Measurements from ENCODE around the gene TBL1X.

Gene TBL1X

DNA sequence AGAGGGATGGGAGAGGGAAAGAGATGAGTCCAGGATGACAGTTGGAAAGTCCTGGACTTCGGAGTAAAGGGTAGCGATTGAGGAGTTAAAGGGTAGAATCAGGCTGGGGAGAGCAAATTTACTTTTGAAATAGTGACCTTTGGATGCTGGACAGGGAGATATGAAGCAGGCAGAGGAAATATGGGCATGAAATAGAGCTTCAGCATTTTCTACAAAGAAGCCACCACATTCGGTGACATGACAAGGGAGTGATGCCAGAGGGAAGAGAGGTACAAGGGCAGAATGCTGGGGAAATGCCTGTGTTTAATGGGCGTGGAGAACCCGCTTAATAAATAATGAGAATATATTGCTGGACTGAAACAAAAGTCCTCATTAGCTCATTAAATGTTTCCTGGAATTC, 92.7 kb downstream of the TBL1X start:
- Histone ChIP-seq H3K27me3 (ENCODE audit: control insufficient read depth, insufficient read depth, low read length) (no peaks in the 10 kb centered on the region), H3K9ac (ENCODE audit: low read length) (no peak overlapping the region), H3K36me3 (ENCODE audit: control insufficient read depth, insufficient read depth, low read length) (no peaks in the 10 kb centered on the region), H3K27ac (ENCODE audit: low read depth, low read length) (no peak overlapping the region), H3K4me3 (ENCODE audit: low read length) (no peak overlapping the region), H3K4me1 (ENCODE audit: control insufficient read depth, insufficient read depth, low read length) (no peaks in the 10 kb centered on the region)

DNA sequence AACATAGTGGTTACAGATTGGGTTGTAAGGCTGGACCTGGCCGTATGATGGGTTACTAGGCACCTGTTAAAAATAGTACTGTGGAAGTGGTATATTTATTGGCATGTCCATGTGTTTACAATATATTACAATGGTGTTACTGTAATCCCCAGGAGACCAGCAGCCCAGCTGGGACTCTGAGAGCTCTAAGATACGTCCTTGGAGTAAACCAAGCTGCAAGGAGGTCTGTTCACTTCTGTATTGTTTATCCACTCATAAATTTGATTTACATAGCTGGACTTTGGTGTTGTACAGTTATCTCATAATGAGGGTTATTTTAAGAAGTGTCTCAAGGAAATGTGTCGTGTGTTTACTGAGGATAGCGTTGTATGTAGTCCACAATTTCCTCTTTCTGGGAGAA, 93.8 kb downstream of the TBL1X start:
- Histone ChIP-seq H3K4me3 (ENCODE audit: low read length) (no peak overlapping the region), H3K27me3 (ENCODE audit: control insufficient read depth, insufficient read depth, low read length) (no peaks in the 10 kb centered on the region), H3K36me3 (ENCODE audit: control insufficient read depth, insufficient read depth, low read length) (no peaks in the 10 kb centered on the region), H3K27ac (ENCODE audit: low read depth, low read length) (no peak overlapping the region), H3K9ac (ENCODE audit: low read length) (no peak overlapping the region), H3K4me1 (ENCODE audit: control insufficient read depth, insufficient read depth, low read length) (no peaks in the 10 kb centered on the region)

DNA sequence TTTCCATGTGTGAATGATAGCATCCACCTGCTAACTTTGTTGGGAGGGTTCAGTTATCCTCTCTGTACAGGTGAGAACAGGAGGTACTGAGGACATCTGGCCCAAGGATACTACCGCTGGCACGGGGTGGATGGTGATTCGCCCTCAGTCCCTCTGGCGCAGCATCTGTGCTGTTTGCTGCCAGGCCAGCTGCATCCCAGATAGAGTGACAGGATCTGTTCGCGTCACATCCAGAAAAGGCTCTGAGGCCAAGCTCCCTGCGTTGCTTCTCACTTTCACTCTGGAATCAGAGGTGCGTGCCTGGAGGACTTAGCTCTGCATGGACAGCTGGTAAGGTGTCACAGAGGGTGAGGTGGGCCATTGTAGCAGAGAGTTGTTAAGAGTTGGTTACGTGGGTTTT, 95.4 kb downstream of the TBL1X start:
- Histone ChIP-seq H3K27ac (ENCODE audit: low read depth, low read length) (no peak overlapping the region), H3K9ac (ENCODE audit: low read length) (no peak overlapping the region), H3K4me1 (ENCODE audit: control insufficient read depth, insufficient read depth, low read length) (no peaks in the 10 kb centered on the region), H3K36me3 (ENCODE audit: control insufficient read depth, insufficient read depth, low read length) (no peaks in the 10 kb centered on the region), H3K27me3 (ENCODE audit: control insufficient read depth, insufficient read depth, low read length) (no peaks in the 10 kb centered on the region), H3K4me3 (ENCODE audit: low read length) (no peak overlapping the region)

DNA sequence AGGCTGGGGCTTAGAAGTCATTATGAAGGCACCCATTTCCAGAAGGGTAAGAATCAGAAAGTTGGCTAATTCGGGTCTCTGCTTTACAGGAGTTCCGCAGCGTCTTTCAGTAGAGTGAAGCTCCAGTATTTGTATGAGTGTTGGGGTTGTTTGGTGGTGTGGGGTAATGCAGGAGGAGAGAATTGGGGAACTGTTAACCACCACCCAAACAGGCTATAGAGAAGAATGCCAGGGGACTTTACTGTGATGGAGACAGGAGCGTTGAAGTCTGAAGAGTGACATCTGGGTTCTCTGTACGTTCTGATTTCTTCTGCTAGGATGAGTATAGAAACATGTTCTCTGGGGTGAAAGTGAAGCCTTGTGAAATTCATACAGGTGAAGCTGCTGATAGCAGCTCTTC, 96.3 kb downstream of the TBL1X start:
- Histone ChIP-seq H3K9ac (ENCODE audit: low read length) (no peak overlapping the region), H3K4me1 (ENCODE audit: control insufficient read depth, insufficient read depth, low read length) (no peaks in the 10 kb centered on the region), H3K4me3 (ENCODE audit: low read length) (no peak overlapping the region), H3K27me3 (ENCODE audit: control insufficient read depth, insufficient read depth, low read length) (no peaks in the 10 kb centered on the region), H3K36me3 (ENCODE audit: control insufficient read depth, insufficient read depth, low read length) (no peaks in the 10 kb centered on the region), H3K27ac (ENCODE audit: low read depth, low read length) (no peak overlapping the region)

DNA sequence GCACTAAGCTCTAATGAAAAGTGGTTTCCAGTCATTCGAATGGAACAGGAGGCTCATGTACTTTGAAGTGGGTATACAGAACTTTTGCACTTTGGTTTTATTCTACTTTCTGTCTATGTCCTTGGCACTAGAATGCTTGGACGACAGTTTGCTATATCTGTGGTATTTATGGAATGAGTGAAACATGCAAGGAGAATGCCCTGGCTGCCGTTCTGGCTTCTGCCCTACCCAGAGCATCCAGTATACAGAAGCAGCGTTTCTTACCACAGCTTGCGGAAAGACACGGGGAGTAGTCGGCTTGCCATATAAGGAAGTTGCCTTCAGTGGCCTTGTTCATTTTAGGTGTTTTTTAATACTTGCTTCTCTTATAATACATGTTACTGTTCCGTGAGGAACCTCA, 98.0 kb downstream of the TBL1X start:
- no peak overlapping the region for H3K4me3 ChIP-seq (ENCODE audit: low read length)
- H3K36me3 ChIP-seq (ENCODE audit: control insufficient read depth, insufficient read depth, low read length): no peaks in the 10 kb centered on the region
- H3K4me1 ChIP-seq (ENCODE audit: control insufficient read depth, insufficient read depth, low read length): peaks cover 3% of the 10 kb centered on the region
- no peaks in the 10 kb centered on the region for H3K27me3 ChIP-seq (ENCODE audit: control insufficient read depth, insufficient read depth, low read length)
- no peak overlapping the region for H3K27ac ChIP-seq (ENCODE audit: low read depth, low read length)
- no peak overlapping the region for H3K9ac ChIP-seq (ENCODE audit: low read length)

DNA sequence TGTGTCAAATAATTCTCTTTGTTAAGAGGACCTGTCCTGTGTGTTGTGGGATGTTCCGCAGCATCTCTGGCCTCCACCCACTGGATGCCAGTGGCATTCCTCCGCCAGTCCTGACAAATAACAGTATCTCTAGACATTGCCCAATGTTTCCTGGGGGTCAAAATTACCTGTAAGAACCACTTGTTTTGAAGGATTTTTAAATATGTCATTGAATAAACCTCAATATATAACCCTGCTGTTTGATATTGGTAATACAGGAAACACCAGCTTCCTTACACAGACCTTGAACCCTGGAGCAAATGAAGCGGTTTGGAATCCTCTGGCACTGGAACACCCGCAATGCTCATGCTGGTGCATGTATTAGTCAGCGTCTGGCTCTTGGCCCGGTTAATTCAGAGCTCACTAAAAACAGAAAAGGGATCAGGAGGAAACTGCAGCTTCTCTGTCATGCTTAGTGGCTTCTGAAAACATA, 101.3 kb downstream of the TBL1X start:
- no peaks in the 10 kb centered on the region for H3K36me3 ChIP-seq (ENCODE audit: control insufficient read depth, insufficient read depth, low read length)
- no peak overlapping the region for H3K27ac ChIP-seq (ENCODE audit: low read depth, low read length)
- no peak overlapping the region for H3K4me3 ChIP-seq (ENCODE audit: low read length)
- H3K9ac ChIP-seq (ENCODE audit: low read length): no peak overlapping the region
- H3K27me3 ChIP-seq (ENCODE audit: control insufficient read depth, insufficient read depth, low read length): peaks cover 3% of the 10 kb centered on the region
- H3K4me1 ChIP-seq (ENCODE audit: control insufficient read depth, insufficient read depth, low read length): peaks cover 3% of the 10 kb centered on the region

DNA sequence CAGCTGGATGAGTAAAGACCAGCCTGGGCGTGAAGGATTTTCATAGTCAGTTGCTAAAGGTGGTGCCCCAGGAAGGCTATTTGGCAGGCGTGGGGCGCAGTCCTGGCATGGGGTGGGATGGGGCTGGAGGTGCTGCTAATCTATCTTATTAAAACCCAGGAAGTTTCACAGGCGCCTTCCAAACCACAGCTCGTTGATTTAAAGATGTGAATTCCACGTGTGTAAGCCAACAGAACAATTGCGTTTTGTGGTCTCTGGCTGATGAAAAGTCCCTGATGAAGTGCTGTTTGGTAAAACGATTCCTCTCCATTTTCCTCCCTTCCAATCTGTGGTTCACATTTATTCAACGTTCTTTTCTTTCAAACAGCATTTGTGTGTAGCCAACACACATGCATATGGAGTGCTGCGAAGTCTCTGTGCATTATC, 105.0 kb downstream of the TBL1X start:
- no peaks in the 10 kb centered on the region for H3K36me3 ChIP-seq (ENCODE audit: control insufficient read depth, insufficient read depth, low read length)
- H3K27ac ChIP-seq (ENCODE audit: low read depth, low read length): no peak overlapping the region
- peaks cover 3% of the 10 kb centered on the region for H3K4me1 ChIP-seq (ENCODE audit: control insufficient read depth, insufficient read depth, low read length)
- no peak overlapping the region for H3K9ac ChIP-seq (ENCODE audit: low read length)
- peaks cover 3% of the 10 kb centered on the region for H3K27me3 ChIP-seq (ENCODE audit: control insufficient read depth, insufficient read depth, low read length)
- H3K4me3 ChIP-seq (ENCODE audit: low read length): no peak overlapping the region

DNA sequence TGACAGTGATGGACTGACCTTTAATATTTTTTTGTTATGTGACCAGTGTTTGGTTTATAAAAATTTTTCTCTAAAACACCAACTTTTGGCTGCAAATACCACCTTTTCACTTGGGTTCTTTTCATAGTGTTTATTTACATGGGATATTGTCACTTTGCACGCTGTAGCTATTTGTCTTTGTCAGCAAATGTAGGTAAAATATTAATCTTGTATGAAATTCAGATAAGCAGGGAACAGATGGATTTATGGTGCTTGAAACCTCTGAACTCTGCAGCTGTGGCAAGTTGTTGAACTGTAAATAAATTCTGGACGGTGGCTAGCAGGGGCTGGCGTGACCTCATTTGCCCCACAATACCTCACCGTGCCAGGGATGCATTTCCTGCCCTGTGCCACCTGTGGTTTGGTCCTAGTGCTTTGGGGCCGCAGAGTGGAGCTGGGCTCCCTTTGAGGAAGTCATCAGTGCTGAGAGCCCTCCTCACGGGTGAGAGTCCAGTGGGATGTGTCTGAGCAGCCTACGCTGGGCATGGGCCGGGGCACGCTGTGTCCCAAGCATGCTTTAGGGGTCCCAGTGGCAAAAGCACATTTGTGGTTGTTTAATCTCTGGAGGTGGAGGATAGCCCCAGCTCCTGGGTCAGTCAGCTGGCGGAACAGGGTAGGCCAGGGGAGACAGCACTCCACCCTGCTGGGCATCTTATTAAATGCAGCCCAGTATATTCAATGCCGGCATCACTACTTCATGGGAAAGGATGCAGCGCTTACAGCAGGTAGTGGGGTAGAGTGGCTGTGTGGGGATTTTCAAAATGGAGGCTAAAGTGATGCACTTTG, 108.6 kb downstream of the TBL1X start:
- Histone ChIP-seq H3K36me3 (ENCODE audit: control insufficient read depth, insufficient read depth, low read length) (no peaks in the 10 kb centered on the region), H3K9ac (ENCODE audit: low read length) (no peak overlapping the region), H3K27ac (ENCODE audit: low read depth, low read length) (no peak overlapping the region), H3K4me1 (ENCODE audit: control insufficient read depth, insufficient read depth, low read length) (no peaks in the 10 kb centered on the region), H3K27me3 (ENCODE audit: control insufficient read depth, insufficient read depth, low read length) (no peaks in the 10 kb centered on the region), H3K4me3 (ENCODE audit: low read length) (no peak overlapping the region)

DNA sequence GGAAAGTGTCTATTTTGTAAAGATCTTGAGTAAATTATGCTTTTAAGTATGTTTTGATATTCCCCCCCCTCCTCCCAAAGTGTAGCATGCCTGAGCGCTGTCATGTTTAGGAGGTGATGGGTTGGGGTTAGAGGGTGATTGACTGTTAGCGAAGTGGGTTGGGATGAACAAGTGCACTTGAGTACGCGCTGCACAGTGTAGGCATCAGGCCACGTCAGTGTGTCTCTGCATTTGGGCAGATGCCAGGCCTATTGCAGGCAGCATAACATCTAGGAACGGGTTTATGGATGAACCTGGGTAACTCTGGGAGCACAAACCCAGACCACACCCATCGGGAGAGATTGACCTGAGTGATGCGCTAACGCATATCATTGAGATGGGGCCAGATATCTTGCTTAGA, 111.2 kb downstream of the TBL1X start:
- Histone ChIP-seq H3K36me3 (ENCODE audit: control insufficient read depth, insufficient read depth, low read length) (no peaks in the 10 kb centered on the region), H3K4me3 (ENCODE audit: low read length) (no peak overlapping the region)

DNA sequence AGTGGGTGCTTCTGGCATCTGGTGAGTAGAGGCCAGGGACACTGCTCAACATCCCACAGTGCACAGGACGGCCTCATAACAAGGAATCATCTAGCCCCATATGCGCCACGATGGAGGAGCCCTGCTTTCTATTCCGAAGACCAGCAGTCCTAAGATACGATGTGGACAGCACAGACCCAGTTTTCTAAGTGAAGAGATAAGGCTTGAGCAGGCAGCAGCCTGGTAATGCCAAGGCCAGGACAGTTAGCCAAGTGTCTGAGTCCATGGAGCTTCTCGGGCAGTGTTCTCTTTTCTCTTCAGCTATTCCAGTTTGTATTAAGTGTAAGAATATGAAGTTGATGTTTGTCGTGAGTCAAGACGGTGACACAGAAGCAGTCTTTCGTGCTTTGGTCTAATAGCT, 112.7 kb downstream of the TBL1X start:
- H3K27ac ChIP-seq (ENCODE audit: low read depth, low read length): no peak overlapping the region
- H3K27me3 ChIP-seq (ENCODE audit: control insufficient read depth, insufficient read depth, low read length): no peaks in the 10 kb centered on the region
- no peak overlapping the region for H3K9ac ChIP-seq (ENCODE audit: low read length)
- H3K4me3 ChIP-seq (ENCODE audit: low read length): no peak overlapping the region
- no peaks in the 10 kb centered on the region for H3K36me3 ChIP-seq (ENCODE audit: control insufficient read depth, insufficient read depth, low read length)
- H3K4me1 ChIP-seq (ENCODE audit: control insufficient read depth, insufficient read depth, low read length): no peaks in the 10 kb centered on the region

More for the DNA sequence above, 111.2 kb downstream of the TBL1X start:
- Histone ChIP-seq H3K9ac (ENCODE audit: low read length) (no peak overlapping the region), H3K27ac (ENCODE audit: low read depth, low read length) (no peak overlapping the region), H3K27me3 (ENCODE audit: control insufficient read depth, insufficient read depth, low read length) (no peaks in the 10 kb centered on the region), H3K4me1 (ENCODE audit: control insufficient read depth, insufficient read depth, low read length) (no peaks in the 10 kb centered on the region)

DNA sequence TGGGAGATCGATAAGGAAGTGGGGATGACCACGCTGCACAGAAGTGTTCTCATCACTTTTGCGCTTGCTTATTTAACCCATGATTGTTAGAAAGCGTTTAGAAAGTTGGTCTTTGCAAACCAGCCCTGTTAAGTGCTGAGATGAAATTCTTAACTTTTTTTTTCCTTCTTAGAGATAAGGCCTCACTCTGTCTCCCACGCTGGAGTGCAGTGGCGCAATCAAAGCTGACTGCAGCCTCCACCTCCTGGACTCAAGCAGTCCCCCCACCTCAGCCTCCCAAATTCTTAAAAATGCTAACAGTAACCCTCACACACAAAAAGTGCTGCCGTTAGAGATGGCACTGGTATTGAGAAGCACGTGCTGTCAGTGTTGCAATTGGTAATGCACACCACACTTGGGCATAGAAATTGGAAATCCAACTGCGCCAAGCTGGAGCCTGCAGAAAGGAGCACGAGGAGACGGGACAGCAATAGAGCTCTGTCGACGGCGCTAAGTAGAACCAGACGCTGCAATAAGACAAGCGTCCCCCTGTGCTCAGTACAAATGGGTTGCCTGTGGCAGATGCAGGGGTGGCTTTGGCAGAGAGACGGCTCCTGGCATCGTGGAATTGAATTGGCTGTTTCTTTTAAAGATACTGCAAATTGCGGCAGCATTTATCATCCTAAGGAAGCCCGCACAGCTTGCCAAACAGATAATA, 113.4 kb downstream of the TBL1X start:
- Histone ChIP-seq H3K9ac (ENCODE audit: low read length) (no peak overlapping the region), H3K4me1 (ENCODE audit: control insufficient read depth, insufficient read depth, low read length) (no peaks in the 10 kb centered on the region), H3K4me3 (ENCODE audit: low read length) (no peak overlapping the region), H3K36me3 (ENCODE audit: control insufficient read depth, insufficient read depth, low read length) (no peaks in the 10 kb centered on the region), H3K27ac (ENCODE audit: low read depth, low read length) (no peak overlapping the region), H3K27me3 (ENCODE audit: control insufficient read depth, insufficient read depth, low read length) (no peaks in the 10 kb centered on the region)

DNA sequence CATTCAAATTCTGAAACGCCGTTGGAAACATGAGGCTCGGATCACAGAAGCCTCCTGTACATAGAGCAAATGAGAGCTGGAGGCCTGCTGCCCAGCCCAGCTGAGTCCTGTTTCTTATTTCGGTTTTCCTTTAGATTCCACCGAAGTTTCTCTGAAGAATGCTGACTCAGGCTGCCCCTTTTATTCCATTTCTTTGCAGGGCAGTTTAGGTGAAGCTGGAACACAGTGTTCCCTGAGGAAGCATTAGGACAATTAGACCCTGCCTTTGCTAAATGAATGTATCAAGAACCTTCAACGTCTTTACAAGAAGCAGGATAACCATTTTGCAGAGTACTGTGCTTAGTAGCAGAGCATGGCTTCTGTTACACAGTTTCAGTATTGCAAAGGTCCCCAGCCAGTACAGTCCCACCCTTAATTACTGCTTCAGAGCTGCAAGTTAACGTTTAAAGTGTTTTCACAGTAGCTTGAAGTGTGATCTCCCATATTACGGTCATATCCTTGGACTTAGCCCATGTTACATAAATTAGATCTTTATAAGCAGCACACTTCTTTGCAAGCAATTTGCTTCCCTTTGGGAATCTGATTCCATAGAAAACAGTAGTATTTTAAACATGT, 117.0 kb downstream of the TBL1X start:
- Histone ChIP-seq H3K4me1 (ENCODE audit: control insufficient read depth, insufficient read depth, low read length) (no peaks in the 10 kb centered on the region), H3K27ac (ENCODE audit: low read depth, low read length) (no peak overlapping the region), H3K27me3 (ENCODE audit: control insufficient read depth, insufficient read depth, low read length) (no peaks in the 10 kb centered on the region), H3K36me3 (ENCODE audit: control insufficient read depth, insufficient read depth, low read length) (no peaks in the 10 kb centered on the region), H3K9ac (ENCODE audit: low read length) (no peak overlapping the region), H3K4me3 (ENCODE audit: low read length) (no peak overlapping the region)

All from rectal smooth muscle tissue (tissue), 1 donor.